ENCODE data around the gene GP1BB. TPM values are rescaled to one million over a fixed set of nuclear protein-coding genes. Genes with fewer than 3 reads are reported as not detected.
A peak's percentile ranks its signal among the peaks of the same experiment; 100 is the strongest.

GP1BB gene
- polyA plus RNA-seq, 1 donor from 2014 or later = 42.0 TPM

GRCh38 chr22:19766240-19766510 lies 42.8 kb downstream of the GP1BB start:
- no peak overlapping the region for H3K4me3 ChIP-seq (ENCODE audit: low read length)
- H3K4me2 ChIP-seq (ENCODE audit: low read length) = no peak overlapping the region
- TF ChIP-seq TAF1 (IDR thresholded peaks at IDR 0.05; ENCODE audit: low read depth) = no peak

DNA sequence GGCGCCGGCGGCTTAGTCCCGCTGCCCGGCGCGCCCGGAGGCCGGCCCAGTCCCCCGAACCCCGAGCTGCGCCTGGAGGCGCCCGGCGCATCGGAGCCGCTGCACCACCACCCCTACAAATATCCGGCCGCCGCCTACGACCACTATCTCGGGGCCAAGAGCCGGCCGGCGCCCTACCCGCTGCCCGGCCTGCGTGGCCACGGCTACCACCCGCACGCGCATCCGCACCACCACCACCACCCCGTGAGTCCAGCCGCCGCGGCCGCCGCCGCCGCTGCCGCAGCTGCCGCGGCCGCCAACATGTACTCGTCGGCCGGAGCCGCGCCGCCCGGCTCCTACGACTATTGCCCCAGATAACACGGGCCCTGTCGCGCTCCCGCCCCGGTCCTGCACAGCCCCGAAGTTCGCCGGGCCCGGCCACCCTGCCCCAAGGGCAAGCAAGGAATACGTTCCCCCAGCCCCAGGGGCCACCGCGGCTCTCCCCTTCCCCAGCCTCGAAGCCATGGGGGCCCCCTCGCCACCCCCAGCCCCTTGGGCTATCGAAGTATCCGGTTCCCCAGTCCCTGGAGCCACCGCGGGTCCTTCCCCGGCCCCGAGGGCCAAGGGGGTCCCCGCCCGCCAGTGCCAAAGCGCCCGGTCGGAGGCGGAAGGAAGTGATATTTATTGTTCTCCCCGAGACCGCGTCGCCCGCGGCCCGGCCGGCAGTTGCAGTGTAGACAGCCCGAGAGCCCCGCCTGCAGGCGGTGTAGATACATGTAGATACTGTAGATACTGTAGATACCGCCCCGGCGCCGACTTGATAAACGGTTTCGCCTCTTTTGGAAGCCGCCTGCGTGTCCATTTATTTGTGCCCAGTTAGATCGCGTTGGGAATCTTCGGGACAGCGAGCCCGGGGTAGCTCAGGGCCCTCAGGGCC lies 43.4 kb downstream of the GP1BB start:
- no peak overlapping the region for H3K4me3 ChIP-seq (ENCODE audit: low read length)
- H2AFZ ChIP-seq (ENCODE audit: low read depth, low read length) = no peak overlapping the region
- H4K20me1 ChIP-seq (ENCODE audit: insufficient read depth) = no peaks in the 10 kb centered on the region

More at GRCh38 chr22:19766240-19766510, 42.8 kb downstream of the GP1BB start:
- no peaks in the 10 kb centered on the region for H3K79me2 ChIP-seq (replicated peaks; ENCODE audit: insufficient read depth, low read length)
- H3F3A ChIP-seq (ENCODE audit: insufficient read depth, low read length, poor library complexity, severe bottlenecking) = no peaks in the 10 kb centered on the region
- H3K27ac ChIP-seq (ENCODE audit: low read length) = no peak overlapping the region
- no peaks in the 10 kb centered on the region for H3K9me2 ChIP-seq (ENCODE audit: insufficient read depth, low read length)
- peaks cover 96% of the 10 kb centered on the region for H3K27me3 ChIP-seq (ENCODE audit: insufficient read depth, low read depth, low read length)
- H2AFZ ChIP-seq (ENCODE audit: low read depth, low read length) = no peak overlapping the region
- no peaks in the 10 kb centered on the region for H3K36me3 ChIP-seq (ENCODE audit: insufficient read depth, low read length)
- H3K9me3 ChIP-seq (ENCODE audit: low read length) = no peaks in the 10 kb centered on the region
- H3K9ac ChIP-seq (ENCODE audit: low read length) = no peak overlapping the region
- no peaks in the 10 kb centered on the region for H4K20me1 ChIP-seq (ENCODE audit: insufficient read depth)

DNA sequence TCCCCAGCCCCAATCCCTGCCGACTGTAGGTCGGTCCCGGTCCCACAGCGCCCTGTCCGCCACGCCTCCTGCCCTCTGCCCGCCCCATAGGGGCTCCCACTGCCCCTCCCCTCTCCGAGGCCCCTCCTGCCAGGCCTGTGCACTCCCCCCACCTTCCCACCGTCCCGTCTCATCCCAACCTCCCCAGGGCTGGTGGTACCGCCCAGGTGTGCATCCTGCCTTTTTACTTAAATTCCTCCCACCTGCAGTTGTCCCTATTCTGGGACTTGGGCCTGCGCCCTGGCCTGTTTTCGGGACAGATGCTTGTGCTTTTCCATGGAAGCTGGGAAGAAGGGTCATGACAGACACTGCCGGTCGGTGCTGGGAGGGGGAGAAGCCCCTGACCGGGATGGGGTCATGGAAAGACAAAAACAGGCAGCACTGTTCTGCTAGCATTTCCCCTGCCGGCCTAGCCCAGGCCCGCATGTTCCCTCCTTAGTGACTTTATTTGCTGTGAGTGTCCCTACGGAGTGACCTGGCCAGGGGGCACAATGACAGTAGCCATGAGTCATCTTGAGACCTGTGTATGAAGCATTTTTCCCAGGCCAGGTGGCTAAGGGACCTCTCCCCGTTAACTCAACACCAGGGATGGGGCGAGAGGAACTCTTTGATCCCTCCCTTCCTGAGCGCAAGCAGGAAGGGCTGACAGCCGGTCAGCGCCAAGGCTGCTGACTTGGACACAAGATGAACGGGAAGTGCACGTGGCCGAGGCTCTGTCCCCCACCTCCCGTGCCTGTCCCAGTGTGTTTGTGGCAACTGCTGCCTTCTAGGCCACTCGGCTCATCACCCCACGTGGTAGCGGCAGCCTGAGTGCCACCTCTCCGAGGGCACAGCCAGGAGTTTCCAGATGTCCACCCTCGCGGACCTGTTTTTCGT lies 44.3 kb downstream of the GP1BB start:
- Histone ChIP-seq H3K9me2 (ENCODE audit: insufficient read depth, low read length) (no peaks in the 10 kb centered on the region), H3K9me3 (ENCODE audit: low read length) (no peaks in the 10 kb centered on the region), H3K79me2 (replicated peaks; ENCODE audit: insufficient read depth, low read length) (no peaks in the 10 kb centered on the region), H3K9ac (ENCODE audit: low read length) (no peak overlapping the region), H3K27ac (ENCODE audit: low read length) (no peak overlapping the region), H3F3A (ENCODE audit: insufficient read depth, low read length, poor library complexity, severe bottlenecking) (no peaks in the 10 kb centered on the region), H2AFZ (ENCODE audit: low read depth, low read length) (no peak overlapping the region), H3K4me3 (ENCODE audit: low read length) (no peak overlapping the region), H4K20me1 (ENCODE audit: insufficient read depth) (no peaks in the 10 kb centered on the region), H3K4me2 (ENCODE audit: low read length) (no peak overlapping the region), H3K27me3 (ENCODE audit: insufficient read depth, low read depth, low read length) (peaks cover 87% of the 10 kb centered on the region), H3K36me3 (ENCODE audit: insufficient read depth, low read length) (no peaks in the 10 kb centered on the region)
- TF ChIP-seq EP300 (conservative IDR thresholded peaks at IDR 0.05; ENCODE audit: poor library complexity, severe bottlenecking) (no peak), RAD21 (conservative IDR thresholded peaks at IDR 0.05) (no peak), SMC3 (conservative IDR thresholded peaks at IDR 0.05; ENCODE audit: poor library complexity) (no peak), TAF1 (IDR thresholded peaks at IDR 0.05; ENCODE audit: low read depth) (no peak), CTCF (IDR thresholded peaks at IDR 0.05; ENCODE audit: poor library complexity, severe bottlenecking) (no peak), POLR2AphosphoS5 (IDR thresholded peaks at IDR 0.05) (no peak), MXI1 (conservative IDR thresholded peaks at IDR 0.05; ENCODE audit: poor library complexity, severe bottlenecking) (no peak), EZH2 (IDR thresholded peaks at IDR 0.05; ENCODE audit: borderline replicate concordance, insufficient read depth, low read length, poor library complexity, severe bottlenecking) (no peak)

More for the DNA sequence above, 43.4 kb downstream of the GP1BB start:
- peak; percentile 24 for TF ChIP-seq CTCF (IDR thresholded peaks at IDR 0.05; ENCODE audit: poor library complexity, severe bottlenecking)
- TF ChIP-seq EZH2 (IDR thresholded peaks at IDR 0.05; ENCODE audit: borderline replicate concordance, insufficient read depth, low read length, poor library complexity, severe bottlenecking) = peak; percentile 74
- TF ChIP-seq SMC3 (conservative IDR thresholded peaks at IDR 0.05; ENCODE audit: poor library complexity) = no peak
- no peaks in the 10 kb centered on the region for H3K9me2 ChIP-seq (ENCODE audit: insufficient read depth, low read length)
- no peaks in the 10 kb centered on the region for H3K9me3 ChIP-seq (ENCODE audit: low read length)
- H3K9ac ChIP-seq (ENCODE audit: low read length) = no peak overlapping the region
- no peaks in the 10 kb centered on the region for H3K79me2 ChIP-seq (replicated peaks; ENCODE audit: insufficient read depth, low read length)
- H3K27ac ChIP-seq (ENCODE audit: low read length) = no peak overlapping the region
- H3K4me2 ChIP-seq (ENCODE audit: low read length) = no peak overlapping the region
- H3K27me3 ChIP-seq (ENCODE audit: insufficient read depth, low read depth, low read length) = peaks cover 96% of the 10 kb centered on the region
- H3K36me3 ChIP-seq (ENCODE audit: insufficient read depth, low read length) = no peaks in the 10 kb centered on the region
- H3F3A ChIP-seq (ENCODE audit: insufficient read depth, low read length, poor library complexity, severe bottlenecking) = no peaks in the 10 kb centered on the region
